Left ventricle myocardium inferior (tissue), 1 donor: ENCODE measurements around the gene CEMIP2. TPM values are rescaled to one million over a fixed set of nuclear protein-coding genes. Genes with fewer than 3 reads are reported as not detected.

Experiments
- DNase-seq: peaks from one replicate; pipeline ENCODE4 v3.0.0-alpha.2; 2020
- H3K27ac ChIP-seq: fragments of 200-600 bp; replicated peaks from 2 replicates; pipeline ENCODE4 v1.8.0; 2021
- H3K27me3 ChIP-seq: fragments of 200-600 bp; 2 replicates; pipeline ENCODE4 v1.8.0; 2021; ENCODE audit warnings: low read depth
- H3K36me3 ChIP-seq: fragments of 200-600 bp; 2 replicates; pipeline ENCODE4 v1.8.0; 2021
- H3K4me1 ChIP-seq: fragments of 200-600 bp; 2 replicates; pipeline ENCODE4 v1.8.0; 2021
- H3K4me3 ChIP-seq: fragments of 200-600 bp; 2 replicates; pipeline ENCODE4 v1.8.0; 2021; ENCODE audit warnings: mild to moderate bottlenecking, moderate library complexity
- H3K9me3 ChIP-seq: fragments of 200-600 bp; replicated peaks from 2 replicates; pipeline ENCODE4 v1.8.0; 2021
- CTCF ChIP-seq: fragments of 200-600 bp; IDR thresholded peaks from 2 replicates; pipeline ENCODE4 v1.8.0; 2021; ENCODE audit warnings: antibody characterized with exemption, mild to moderate bottlenecking, borderline replicate concordance
- intact Hi-C: fragments of 100-400 bp; cut with micrococcal nuclease; formaldehyde crosslinking; loops from one replicate; pipeline ENCODE4 v1.11.0; 2022
- total RNA-seq: library from RNA; stranded (reverse); fragmentation: NEBNext Ultra II Directional; extraction: Animal tissue kit (Norgen Biotek cat#: 25700); gene quantifications from one replicate; pipeline ENCODE4 v1.2.1, GENCODE V29; 2021
- donor health status: DM: no; HTN: yes; CAD: no; lungs with severe emphysema.

CEMIP2 gene
- total RNA-seq, 1 donor from 2014 or later, result 11.7 TPM

- Histone ChIP-seq H3K4me1 (peaks cover 20% of the 10 kb centered on the region), H3K4me3 (no peak overlapping the region), H3K27me3 (no peaks in the 10 kb centered on the region), H3K27ac (no peak overlapping the region), H3K9me3 (no peaks in the 10 kb centered on the region), H3K36me3 (no peaks in the 10 kb centered on the region)
- DNase-seq, result no peak
- TF ChIP-seq CTCF, result no peak
- intact Hi-C loops, result no loop called here
These were observed 123.4 kb downstream of the CEMIP2 start for GRCh38 chr9:71644819-71645362.

GRCh38 chr9:71643330-71643729, 125.0 kb downstream of the CEMIP2 start:
- H3K4me3 ChIP-seq, result no peak overlapping the region
- H3K4me1 ChIP-seq, result peaks cover 26% of the 10 kb centered on the region
- H3K36me3 ChIP-seq, result no peaks in the 10 kb centered on the region
- intact Hi-C loops, result no loop called here
- H3K27ac ChIP-seq, result no peak overlapping the region
- DNase-seq, result no peak
- H3K9me3 ChIP-seq, result no peaks in the 10 kb centered on the region
- TF ChIP-seq CTCF, result no peak
- no peaks in the 10 kb centered on the region for H3K27me3 ChIP-seq

- H3K27me3 ChIP-seq, result no peaks in the 10 kb centered on the region
- no peak for DNase-seq
- peaks cover 27% of the 10 kb centered on the region for H3K4me1 ChIP-seq
- no peaks in the 10 kb centered on the region for H3K36me3 ChIP-seq
- peak overlapping the region; percentile 27 for H3K27ac ChIP-seq
- TF ChIP-seq CTCF, result no peak
- intact Hi-C loops, result no loop called here
- no peak overlapping the region for H3K4me3 ChIP-seq
- H3K9me3 ChIP-seq, result no peaks in the 10 kb centered on the region
These were observed 126.3 kb downstream of the CEMIP2 start for GRCh38 chr9:71642056-71642455.

DNA sequence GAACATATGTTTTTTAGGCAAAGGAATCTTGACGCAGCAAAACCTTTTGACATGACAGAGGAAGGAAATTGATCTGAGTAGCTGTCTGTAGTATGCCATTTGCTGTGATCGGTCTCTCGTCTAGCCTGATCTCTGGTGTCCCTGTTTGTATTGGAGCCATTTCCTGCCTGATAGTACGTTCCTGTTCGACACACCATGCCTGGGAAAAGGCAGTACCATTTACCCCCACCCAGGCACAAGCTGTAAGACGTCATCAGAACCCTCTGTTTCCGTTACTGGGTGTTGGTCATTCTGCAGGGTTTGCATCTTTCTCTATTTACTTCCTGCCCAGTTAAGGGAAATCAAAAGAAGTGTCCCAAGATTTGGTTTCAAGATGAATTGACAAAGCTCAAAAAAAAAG, 129.7 kb downstream of the CEMIP2 start:
- H3K9me3 ChIP-seq, result no peaks in the 10 kb centered on the region
- TF ChIP-seq CTCF, result no peak
- DNase-seq, result no peak
- no peaks in the 10 kb centered on the region for H3K27me3 ChIP-seq
- H3K36me3 ChIP-seq, result no peaks in the 10 kb centered on the region
- H3K4me3 ChIP-seq, result peak overlapping the region; percentile 28
- H3K27ac ChIP-seq, result peak overlapping the region; percentile 76
- intact Hi-C loops, result no loop called here
- peaks cover 18% of the 10 kb centered on the region for H3K4me1 ChIP-seq

DNA sequence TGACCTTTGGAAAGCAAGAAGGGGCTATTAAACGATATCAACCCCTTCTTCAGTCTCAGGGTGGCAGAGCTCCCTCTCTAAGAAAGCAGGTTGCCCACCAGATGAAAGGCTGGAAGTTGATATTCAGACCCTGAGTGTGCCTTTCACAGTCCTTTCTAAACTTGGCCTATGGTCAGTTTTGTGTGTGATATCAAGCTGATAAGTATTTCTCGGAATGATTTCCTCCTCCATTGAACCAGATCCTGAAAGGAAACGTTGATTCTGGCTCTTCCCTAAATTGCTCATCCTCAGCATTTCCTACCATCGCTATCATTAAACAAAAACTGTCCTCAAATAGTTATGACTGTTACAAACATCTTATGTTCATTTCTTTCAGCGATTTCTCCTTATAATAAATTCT, 130.4 kb downstream of the CEMIP2 start:
- no peak for TF ChIP-seq CTCF
- no peak for DNase-seq
- Histone ChIP-seq H3K27me3 (no peaks in the 10 kb centered on the region), H3K36me3 (no peaks in the 10 kb centered on the region), H3K4me1 (peaks cover 18% of the 10 kb centered on the region), H3K4me3 (no peak overlapping the region), H3K9me3 (no peaks in the 10 kb centered on the region), H3K27ac (peak overlapping the region; percentile 76)
- intact Hi-C loops, result no loop called here

- intact Hi-C loops, result no loop called here
- no peak for TF ChIP-seq CTCF
- H3K27me3 ChIP-seq, result no peaks in the 10 kb centered on the region
- no peaks in the 10 kb centered on the region for H3K36me3 ChIP-seq
- DNase-seq, result no peak
- H3K27ac ChIP-seq, result peak overlapping the region; percentile 76
- no peak overlapping the region for H3K4me3 ChIP-seq
- no peaks in the 10 kb centered on the region for H3K9me3 ChIP-seq
- H3K4me1 ChIP-seq, result peaks cover 18% of the 10 kb centered on the region
These were observed 130.9 kb downstream of the CEMIP2 start for GRCh38 chr9:71637375-71637774.
